ENCODE data around the gene COL9A3. TPM values are rescaled to one million over a fixed set of nuclear protein-coding genes. Genes with fewer than 3 reads are reported as not detected.

The COL9A3 gene
- total and polyA plus RNA-seq, 2 experiments from 2014 or later = 23.9 to 68.1 TPM

GRCh38 chr20:62879275-62880146 is 62.7 kb downstream of the COL9A3 start:
- no peak overlapping the region for H3K4me3 ChIP-seq
- no peaks in the 10 kb centered on the region for H3K79me2 ChIP-seq
- H3K4me2 ChIP-seq = no peak overlapping the region
- H3K27me3 ChIP-seq = no peaks in the 10 kb centered on the region
- WGBS (ENCODE audit: low lambda C conversion rate, missing lambda C conversion rate) = 91% methylated on average over 60 of the region's 80 CpGs
- no peak for DNase-seq (ENCODE audit: low spot score)
- H3K4me1 ChIP-seq (ENCODE audit: insufficient read depth) = no peaks in the 10 kb centered on the region
- no peaks in the 10 kb centered on the region for H4K20me1 ChIP-seq (ENCODE audit: insufficient read depth, poor library complexity, severe bottlenecking)
- H2AFZ ChIP-seq = no peak overlapping the region
- no peak overlapping the region for H3K27ac ChIP-seq
- no peaks in the 10 kb centered on the region for H3K9me3 ChIP-seq (ENCODE audit: low read depth)
- no peaks in the 10 kb centered on the region for H3K9me2 ChIP-seq (replicated peaks; ENCODE audit: insufficient read depth)
- H3K36me3 ChIP-seq (replicated peaks; ENCODE audit: insufficient read depth, low read depth) = no peaks in the 10 kb centered on the region
- TF ChIP-seq EZH2phosphoT487 (IDR thresholded peaks at IDR 0.05; ENCODE audit: low read depth, severe bottlenecking, unreplicated experiment) = no peak
- no peak for TF ChIP-seq CTCF (IDR thresholded peaks at IDR 0.05; ENCODE audit: poor library complexity)
- TF ChIP-seq EZH2 (IDR thresholded peaks at IDR 0.05; ENCODE audit: borderline replicate concordance) = no peak

GRCh38 chr20:62880147-62880934 is 63.5 kb downstream of the COL9A3 start:
- H3K9me2 ChIP-seq (replicated peaks; ENCODE audit: insufficient read depth) = no peaks in the 10 kb centered on the region
- H4K20me1 ChIP-seq (ENCODE audit: insufficient read depth, poor library complexity, severe bottlenecking) = no peaks in the 10 kb centered on the region
- no peak overlapping the region for H3K4me2 ChIP-seq
- no peak for DNase-seq (ENCODE audit: low spot score)
- H3K27ac ChIP-seq = no peak overlapping the region
- H3K4me1 ChIP-seq (ENCODE audit: insufficient read depth) = no peaks in the 10 kb centered on the region
- TF ChIP-seq EZH2phosphoT487 (IDR thresholded peaks at IDR 0.05; ENCODE audit: low read depth, severe bottlenecking, unreplicated experiment) (no peak), CTCF (IDR thresholded peaks at IDR 0.05; ENCODE audit: poor library complexity) (no peak), EZH2 (IDR thresholded peaks at IDR 0.05; ENCODE audit: borderline replicate concordance) (no peak)
- no peaks in the 10 kb centered on the region for H3K27me3 ChIP-seq
- H3K9me3 ChIP-seq (ENCODE audit: low read depth) = no peaks in the 10 kb centered on the region
- H3K79me2 ChIP-seq = no peaks in the 10 kb centered on the region
- H3K36me3 ChIP-seq (replicated peaks; ENCODE audit: insufficient read depth, low read depth) = no peaks in the 10 kb centered on the region
- 97% methylated on average over 22 of the region's 37 CpGs for WGBS (ENCODE audit: low lambda C conversion rate, missing lambda C conversion rate)
- no peak overlapping the region for H3K4me3 ChIP-seq
- H2AFZ ChIP-seq = no peak overlapping the region

- H3K4me2 ChIP-seq = no peak overlapping the region
- no peak overlapping the region for H3K27ac ChIP-seq
- no peaks in the 10 kb centered on the region for H3K4me1 ChIP-seq (ENCODE audit: insufficient read depth)
- no peaks in the 10 kb centered on the region for H3K79me2 ChIP-seq
- no peaks in the 10 kb centered on the region for H3K36me3 ChIP-seq (replicated peaks; ENCODE audit: insufficient read depth, low read depth)
- no peaks in the 10 kb centered on the region for H3K9me3 ChIP-seq (ENCODE audit: low read depth)
- no peak overlapping the region for H3K4me3 ChIP-seq
- H2AFZ ChIP-seq = no peak overlapping the region
- no peaks in the 10 kb centered on the region for H4K20me1 ChIP-seq (ENCODE audit: insufficient read depth, poor library complexity, severe bottlenecking)
- no peaks in the 10 kb centered on the region for H3K27me3 ChIP-seq
- no peak for DNase-seq (ENCODE audit: low spot score)
- 96% methylated on average over 29 of the region's 45 CpGs for WGBS (ENCODE audit: low lambda C conversion rate, missing lambda C conversion rate)
- no peaks in the 10 kb centered on the region for H3K9me2 ChIP-seq (replicated peaks; ENCODE audit: insufficient read depth)
- TF ChIP-seq CTCF (IDR thresholded peaks at IDR 0.05; ENCODE audit: poor library complexity) (no peak), EZH2phosphoT487 (IDR thresholded peaks at IDR 0.05; ENCODE audit: low read depth, severe bottlenecking, unreplicated experiment) (no peak), EZH2 (IDR thresholded peaks at IDR 0.05; ENCODE audit: borderline replicate concordance) (no peak)
Observed at GRCh38 chr20:62880935-62881661, 64.2 kb downstream of the COL9A3 start.

Measured in hepatocyte (in vitro differentiated cells).